HPDE6-E6E7 (cell line): ENCODE results near the gene VIL1.

Source experiments
- DNase-seq: peaks from one replicate; pipeline ENCODE4 v3.0.0; 2011; ENCODE audit warnings: missing footprints; ENCODE audit errors: extremely low spot score

VIL1 gene

GRCh38 chr2:218418717-218419458 is at the start of gene VIL1:
VIL1 (plus strand) TSS chr2:218419123; CDS start chr2:218423779, 4,656 bp downstream.
- no peak for DNase-seq

GRCh38 chr2:218369330-218369729 is 49.6 kb upstream of the VIL1 start:
- DNase-seq = no peak

GRCh38 chr2:218370410-218371063 is 48.4 kb upstream of the VIL1 start:
- DNase-seq = no peak

GRCh38 chr2:218371983-218372350 is 47.0 kb upstream of the VIL1 start:
- no peak for DNase-seq

GRCh38 chr2:218374795-218375194 is 44.1 kb upstream of the VIL1 start:
- DNase-seq = no peak

DNA sequence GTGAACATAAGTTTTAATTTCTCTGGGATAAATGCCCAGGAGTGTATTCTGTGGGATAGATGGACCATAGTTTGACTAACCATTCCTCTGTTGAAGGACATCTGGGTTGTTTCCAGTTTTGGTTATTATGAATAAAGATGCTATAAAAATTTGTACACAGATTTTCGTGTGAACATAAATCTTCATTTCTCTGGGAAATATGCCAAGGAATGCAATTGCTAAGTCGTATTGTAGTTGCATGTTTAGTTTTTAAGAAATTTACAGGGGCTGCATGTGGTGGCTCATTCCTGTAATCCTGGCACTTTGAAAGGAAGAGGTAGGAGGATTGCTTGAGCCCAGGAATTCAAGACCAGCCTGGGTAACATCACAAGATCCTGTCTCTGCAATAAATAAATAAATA is 43.7 kb upstream of the VIL1 start:
- no peak for DNase-seq

DNA sequence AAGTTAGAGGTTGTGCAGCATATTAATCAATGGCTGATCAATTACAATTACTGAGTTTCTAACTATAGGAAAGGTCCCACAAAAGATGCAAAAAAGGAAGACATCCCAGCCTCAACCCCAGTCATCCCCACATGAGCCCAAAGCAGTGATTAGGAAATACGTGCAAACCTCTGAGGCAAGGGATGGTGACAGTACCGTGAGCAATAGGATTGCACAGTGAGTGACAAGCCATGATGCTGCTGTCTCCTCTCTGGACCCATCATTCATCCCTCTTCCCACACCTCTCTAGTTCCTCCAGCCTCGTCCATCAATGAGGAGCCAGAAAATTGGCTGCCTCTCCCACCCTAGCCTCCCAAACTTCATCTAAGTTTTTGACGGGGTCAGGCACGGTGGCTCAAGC is 40.9 kb upstream of the VIL1 start:
- no peak for DNase-seq

- no peak for DNase-seq
Observed at GRCh38 chr2:218381916-218382366, 37.0 kb upstream of the VIL1 start, which contains the start of gene SLC11A1. SLC11A1 (plus strand) TSS chr2:218382273; CDS start chr2:218382369, 96 bp downstream.

DNA sequence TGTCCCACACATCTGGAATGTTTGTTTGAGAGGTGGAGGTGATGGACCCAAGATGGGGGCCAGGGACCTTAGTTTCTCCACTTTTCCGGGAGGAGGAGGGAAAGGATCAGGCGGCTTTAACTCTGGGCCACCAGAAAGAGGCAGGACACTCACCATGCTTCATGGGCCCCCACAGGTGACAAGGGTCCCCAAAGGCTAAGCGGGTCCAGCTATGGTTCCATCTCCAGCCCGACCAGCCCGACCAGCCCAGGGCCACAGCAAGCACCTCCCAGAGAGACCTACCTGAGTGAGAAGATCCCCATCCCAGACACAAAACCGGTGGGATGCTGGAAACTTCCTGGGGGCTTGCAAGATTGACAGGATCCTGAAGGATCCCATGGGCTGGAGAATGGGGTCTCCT is 36.1 kb upstream of the VIL1 start:
- DNase-seq = no peak

GRCh38 chr2:218383892-218384519 is 34.9 kb upstream of the VIL1 start:
- DNase-seq = peak; percentile 73

- DNase-seq = no peak
Observed at GRCh38 chr2:218384975-218385374, 33.9 kb upstream of the VIL1 start.

DNA sequence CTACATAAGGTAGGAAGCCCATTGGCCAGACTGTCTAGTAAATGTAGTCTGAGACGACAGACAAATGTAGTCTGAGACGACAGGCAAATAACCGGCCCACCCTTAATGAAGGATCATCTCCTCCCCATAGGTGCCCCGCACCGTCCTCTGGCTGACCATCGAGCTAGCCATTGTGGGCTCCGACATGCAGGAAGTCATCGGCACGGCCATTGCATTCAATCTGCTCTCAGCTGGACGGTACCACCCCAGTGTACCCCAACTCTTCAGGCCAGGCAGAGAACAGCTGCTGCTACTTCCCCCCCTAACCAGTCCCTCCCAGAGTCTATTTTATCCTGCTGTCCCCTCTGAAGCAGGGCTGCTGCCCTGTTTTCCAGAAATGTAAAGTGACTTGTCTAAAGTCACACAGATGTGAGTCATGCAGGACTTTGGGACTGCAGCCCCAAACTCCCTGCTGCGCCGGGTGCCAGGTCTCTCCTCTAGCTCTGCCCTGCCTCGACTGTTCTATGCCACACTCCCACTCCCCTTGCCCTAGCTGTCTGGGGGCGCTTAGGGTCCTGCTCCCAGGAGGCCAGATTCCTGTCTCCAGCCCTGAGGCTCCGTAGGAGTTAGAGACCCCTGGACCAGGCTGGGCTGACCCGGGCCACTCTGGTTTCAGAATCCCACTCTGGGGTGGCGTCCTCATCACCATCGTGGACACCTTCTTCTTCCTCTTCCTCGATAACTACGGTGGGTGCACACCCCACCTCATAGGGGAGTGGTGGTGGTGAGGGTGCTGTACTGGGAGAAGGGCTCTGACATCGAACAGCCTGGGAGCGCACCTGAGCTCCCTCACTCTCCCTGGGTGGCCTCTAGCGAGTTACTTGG is 32.2 kb upstream of the VIL1 start:
- no peak for DNase-seq

DNA sequence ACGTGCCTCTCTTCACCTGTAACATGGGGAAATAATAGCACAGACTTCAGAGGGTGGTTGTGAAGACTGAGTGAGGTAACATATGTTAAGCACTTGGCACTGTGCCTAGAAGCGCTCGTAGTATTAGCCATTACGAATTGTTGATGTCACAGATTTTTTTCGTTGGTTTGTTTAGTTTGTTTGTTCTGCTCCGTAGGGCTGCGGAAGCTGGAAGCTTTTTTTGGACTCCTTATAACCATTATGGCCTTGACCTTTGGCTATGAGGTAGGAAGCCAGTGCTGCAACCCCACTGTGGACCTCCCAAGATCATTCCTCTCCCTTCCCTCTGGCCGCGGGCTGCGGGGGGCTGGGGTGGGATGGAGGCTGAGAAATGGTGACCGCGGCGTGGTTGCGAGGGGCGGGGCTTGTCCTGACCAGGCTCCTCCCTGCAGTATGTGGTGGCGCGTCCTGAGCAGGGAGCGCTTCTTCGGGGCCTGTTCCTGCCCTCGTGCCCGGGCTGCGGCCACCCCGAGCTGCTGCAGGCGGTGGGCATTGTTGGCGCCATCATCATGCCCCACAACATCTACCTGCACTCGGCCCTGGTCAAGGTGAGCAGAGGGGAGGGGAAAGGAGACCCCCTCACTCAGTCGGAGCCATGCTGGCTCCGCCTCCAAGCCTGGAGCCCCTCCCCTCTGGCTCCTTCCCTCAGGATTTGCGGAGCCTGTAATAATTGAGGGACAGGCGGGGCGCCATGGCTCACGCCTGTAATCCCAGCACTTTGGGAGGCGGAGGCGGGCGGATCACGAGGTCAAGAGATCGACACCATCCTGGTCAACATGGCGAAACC is 31.3 kb upstream of the VIL1 start:
- no peak for DNase-seq

- DNase-seq = no peak
Observed at GRCh38 chr2:218389333-218390150, 29.4 kb upstream of the VIL1 start.

DNA sequence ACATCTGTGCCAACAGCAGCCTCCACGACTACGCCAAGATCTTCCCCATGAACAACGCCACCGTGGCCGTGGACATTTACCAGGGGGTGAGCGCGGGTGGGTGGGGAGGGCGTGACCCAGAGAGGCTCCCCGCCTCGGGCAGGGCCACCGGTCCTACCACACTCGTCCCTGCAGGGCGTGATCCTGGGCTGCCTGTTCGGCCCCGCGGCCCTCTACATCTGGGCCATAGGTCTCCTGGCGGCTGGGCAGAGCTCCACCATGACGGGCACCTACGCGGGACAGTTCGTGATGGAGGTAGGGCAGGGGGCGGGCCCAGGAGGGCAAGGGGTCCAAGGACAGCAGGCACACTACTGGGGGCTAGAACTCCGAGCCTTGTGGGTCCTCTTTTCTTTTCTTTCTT is 27.7 kb upstream of the VIL1 start:
- DNase-seq = no peak

GRCh38 chr2:218392459-218392858 is 26.5 kb upstream of the VIL1 start:
- DNase-seq = no peak

GRCh38 chr2:218392891-218393462 is 25.9 kb upstream of the VIL1 start:
- DNase-seq = no peak

DNA sequence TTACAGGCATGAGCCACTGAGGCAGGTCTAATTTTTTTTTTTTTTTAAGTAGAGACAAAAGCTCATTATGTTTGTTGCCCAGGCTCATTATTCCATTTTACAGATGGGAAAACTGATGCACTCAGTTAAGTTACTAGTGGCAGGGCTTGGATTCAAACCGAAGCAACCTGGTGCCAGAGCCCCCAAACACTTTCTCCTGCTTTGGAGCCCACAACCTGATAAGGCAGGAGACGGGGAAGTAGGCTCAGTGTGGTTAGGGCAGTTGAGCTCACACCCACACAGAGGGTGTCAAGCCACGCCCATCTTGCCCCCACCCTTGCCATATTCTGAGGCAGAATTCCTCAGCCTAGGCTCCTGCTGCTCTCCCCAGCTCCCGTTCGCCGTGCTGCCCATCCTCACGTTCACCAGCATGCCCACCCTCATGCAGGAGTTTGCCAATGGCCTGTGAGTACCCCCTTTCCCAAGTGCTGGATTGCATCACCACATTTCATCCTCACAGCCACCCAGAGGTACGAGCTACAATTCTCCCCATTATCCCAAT is 25.1 kb upstream of the VIL1 start:
- DNase-seq = no peak

GRCh38 chr2:218394298-218395089 is 24.4 kb upstream of the VIL1 start:
- no peak for DNase-seq
